ENCODE measurements around the gene DNAAF8. TPM values are rescaled to one million over a fixed set of nuclear protein-coding genes. Genes with fewer than 3 reads are reported as not detected.

Gene DNAAF8
- total RNA-seq, 4 donors from 2014 or later, result 0.21 to 0.42 (median 0.38) TPM; not detected in 1

- Histone ChIP-seq H3K27me3 (no peaks in the 10 kb centered on the region), H3K9me3 (no peaks in the 10 kb centered on the region), H3K4me1 (peaks cover 0 to 16% (median 6%) of the 10 kb centered on the region in 3 donors), H3K36me3 (peaks cover 5 to 85% (median 25%) of the 10 kb centered on the region in 3 donors), H3K4me3 (no peak overlapping the region), H3K27ac (no peak overlapping the region)
- WGBS, 2 donors, result 97% methylated on average over 3 to 5 of the region's 8 CpGs
- DNase-seq, result no peak
- no peak for TF ChIP-seq POLR2A (IDR thresholded peaks at IDR 0.05)
- TF ChIP-seq CTCF (IDR thresholded peaks at IDR 0.05), result no peak
- intact Hi-C loops (cut with DNase I), result no loop called here
Measured at GRCh38 chr16:4728676-4729075, 5.7 kb upstream of the DNAAF8 start.

GRCh38 chr16:4729876-4730275 lies 4.5 kb upstream of the DNAAF8 start:
- no peak for DNase-seq
- 93 to 95% methylated on average over 12 to 14 of the region's 15 CpGs for WGBS, 2 donors
- intact Hi-C loops (cut with DNase I), result no loop called here
- H3K27ac ChIP-seq, result no peak overlapping the region
- H3K4me3 ChIP-seq, result no peak overlapping the region
- no peaks in the 10 kb centered on the region for H3K9me3 ChIP-seq
- no peaks in the 10 kb centered on the region for H3K27me3 ChIP-seq
- peaks cover 5 to 73% (median 25%) of the 10 kb centered on the region in 3 donors for H3K36me3 ChIP-seq
- TF ChIP-seq POLR2A (IDR thresholded peaks at IDR 0.05) (no peak), CTCF (IDR thresholded peaks at IDR 0.05) (no peak)
- peaks cover 1 to 23% (median 6%) of the 10 kb centered on the region in 3 donors for H3K4me1 ChIP-seq

GRCh38 chr16:4733211-4733742 lies 1.1 kb upstream of the DNAAF8 start:
- TF ChIP-seq POLR2A (IDR thresholded peaks at IDR 0.05), result no peak
- no peak for TF ChIP-seq CTCF (IDR thresholded peaks at IDR 0.05)
- no peak for DNase-seq
- Histone ChIP-seq H3K4me3 (peak overlapping the region; percentile 71 to 100 (median 94)), H3K9me3 (no peaks in the 10 kb centered on the region), H3K27ac (peak overlapping the region in 3 of 4 donors; percentile 71 to 92 (median 90)), H3K27me3 (no peaks in the 10 kb centered on the region), H3K4me1 (peaks cover 7 to 29% (median 10%) of the 10 kb centered on the region in 3 donors), H3K36me3 (peaks cover 2 to 39% (median 16%) of the 10 kb centered on the region in 3 donors)
- intact Hi-C loops (cut with DNase I), result no loop called here
- 25 to 35% methylated on average over 16 to 17 of the region's 17 CpGs for WGBS, 2 donors

- intact Hi-C loops (cut with DNase I), result no loop called here
- Histone ChIP-seq H3K36me3 (peaks cover 0 to 34% (median 12%) of the 10 kb centered on the region in 3 donors), H3K27me3 (no peaks in the 10 kb centered on the region), H3K9me3 (no peaks in the 10 kb centered on the region), H3K4me3 (peak overlapping the region; percentile 71 to 100 (median 94)), H3K27ac (peak overlapping the region; percentile 71 to 92 (median 90)), H3K4me1 (peaks cover 7 to 29% (median 10%) of the 10 kb centered on the region in 3 donors)
- no peak for TF ChIP-seq POLR2A (IDR thresholded peaks at IDR 0.05)
- WGBS, 2 donors, result 0 to 3% methylated on average over 7 to 17 of the region's 19 CpGs
- DNase-seq, result no peak
Measured at GRCh38 chr16:4733747-4734062, 632 bp upstream of the DNAAF8 start.

- 3 to 7% methylated on average over 25 to 27 of the region's 38 CpGs for WGBS, 2 donors
- DNase-seq, result peak; percentile 58
- intact Hi-C loops (cut with DNase I), result no loop called here
- peaks cover 7 to 29% (median 10%) of the 10 kb centered on the region in 3 donors for H3K4me1 ChIP-seq
- peaks cover 0 to 22% (median 7%) of the 10 kb centered on the region in 3 donors for H3K36me3 ChIP-seq
- H3K9me3 ChIP-seq, result no peaks in the 10 kb centered on the region
- H3K27me3 ChIP-seq, result no peaks in the 10 kb centered on the region
- TF ChIP-seq POLR2A (IDR thresholded peaks at IDR 0.05), result no peak
- TF ChIP-seq CTCF (IDR thresholded peaks at IDR 0.05), result no peak
- peak overlapping the region; percentile 71 to 92 (median 90) for H3K27ac ChIP-seq
- peak overlapping the region; percentile 71 to 100 (median 94) for H3K4me3 ChIP-seq
Measured at GRCh38 chr16:4734730-4735535, 596 bp downstream of the DNAAF8 start.
